ENCODE data around the gene FAM240B.

Gene FAM240B

DNA sequence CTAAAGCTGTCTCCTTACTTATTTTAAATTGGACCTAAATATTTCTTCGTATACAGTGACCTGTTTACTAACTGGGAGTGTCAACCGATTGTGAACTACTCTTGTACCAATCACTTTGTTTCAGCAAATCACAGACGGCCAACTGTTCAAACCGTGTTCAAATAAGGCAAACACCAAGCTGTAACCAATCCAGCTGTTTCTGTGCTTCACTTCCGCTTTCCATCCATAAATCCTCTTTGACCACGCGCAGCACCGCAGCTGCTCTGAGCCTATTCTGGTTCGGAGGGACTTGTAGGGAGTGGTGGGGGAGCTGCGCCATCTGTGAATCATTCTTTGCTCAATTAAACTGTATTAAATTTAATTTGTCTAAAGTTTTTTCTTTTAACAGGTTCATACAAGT, 4.8 kb upstream of the FAM240B start:
- H3K4me3 ChIP-seq (ENCODE audit: low read depth, low read length, poor library complexity, severe bottlenecking) = no peak overlapping the region
- H3K4me1 ChIP-seq (ENCODE audit: insufficient read depth, low read length, severe bottlenecking) = no peaks in the 10 kb centered on the region
- no peaks in the 10 kb centered on the region for H3K9me2 ChIP-seq (ENCODE audit: low read depth, low read length)
- no peak overlapping the region for H2AFZ ChIP-seq (ENCODE audit: low read length)
- TF ChIP-seq, protein P1, sequence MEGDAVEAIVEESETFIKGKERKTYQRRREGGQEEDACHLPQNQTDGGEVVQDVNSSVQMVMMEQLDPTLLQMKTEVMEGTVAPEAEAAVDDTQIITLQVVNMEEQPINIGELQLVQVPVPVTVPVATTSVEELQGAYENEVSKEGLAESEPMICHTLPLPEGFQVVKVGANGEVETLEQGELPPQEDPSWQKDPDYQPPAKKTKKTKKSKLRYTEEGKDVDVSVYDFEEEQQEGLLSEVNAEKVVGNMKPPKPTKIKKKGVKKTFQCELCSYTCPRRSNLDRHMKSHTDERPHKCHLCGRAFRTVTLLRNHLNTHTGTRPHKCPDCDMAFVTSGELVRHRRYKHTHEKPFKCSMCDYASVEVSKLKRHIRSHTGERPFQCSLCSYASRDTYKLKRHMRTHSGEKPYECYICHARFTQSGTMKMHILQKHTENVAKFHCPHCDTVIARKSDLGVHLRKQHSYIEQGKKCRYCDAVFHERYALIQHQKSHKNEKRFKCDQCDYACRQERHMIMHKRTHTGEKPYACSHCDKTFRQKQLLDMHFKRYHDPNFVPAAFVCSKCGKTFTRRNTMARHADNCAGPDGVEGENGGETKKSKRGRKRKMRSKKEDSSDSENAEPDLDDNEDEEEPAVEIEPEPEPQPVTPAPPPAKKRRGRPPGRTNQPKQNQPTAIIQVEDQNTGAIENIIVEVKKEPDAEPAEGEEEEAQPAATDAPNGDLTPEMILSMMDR (IDR thresholded peaks at IDR 0.05; ENCODE audit: low read length) = no peak
- no peak for TF ChIP-seq EZH2 (IDR thresholded peaks at IDR 0.05; ENCODE audit: borderline replicate concordance, low read length)
- no peak overlapping the region for H3K27ac ChIP-seq (ENCODE audit: low read depth, low read length, poor library complexity, severe bottlenecking)
- no peaks in the 10 kb centered on the region for H3K9me3 ChIP-seq (ENCODE audit: low read length)
- no peak overlapping the region for H3K9ac ChIP-seq (ENCODE audit: low read length)
- H4K20me1 ChIP-seq (ENCODE audit: insufficient read depth, low read length) = no peaks in the 10 kb centered on the region
- H3K79me2 ChIP-seq (ENCODE audit: insufficient read depth, low read length) = no peaks in the 10 kb centered on the region
- no peak overlapping the region for H3K4me2 ChIP-seq (ENCODE audit: low read length)
- no peaks in the 10 kb centered on the region for H3K27me3 ChIP-seq (ENCODE audit: insufficient read depth, low read length)
- H3F3A ChIP-seq (ENCODE audit: insufficient read depth, low read length) = no peaks in the 10 kb centered on the region
- H3K36me3 ChIP-seq (ENCODE audit: insufficient read depth, low read length) = no peaks in the 10 kb centered on the region

DNA sequence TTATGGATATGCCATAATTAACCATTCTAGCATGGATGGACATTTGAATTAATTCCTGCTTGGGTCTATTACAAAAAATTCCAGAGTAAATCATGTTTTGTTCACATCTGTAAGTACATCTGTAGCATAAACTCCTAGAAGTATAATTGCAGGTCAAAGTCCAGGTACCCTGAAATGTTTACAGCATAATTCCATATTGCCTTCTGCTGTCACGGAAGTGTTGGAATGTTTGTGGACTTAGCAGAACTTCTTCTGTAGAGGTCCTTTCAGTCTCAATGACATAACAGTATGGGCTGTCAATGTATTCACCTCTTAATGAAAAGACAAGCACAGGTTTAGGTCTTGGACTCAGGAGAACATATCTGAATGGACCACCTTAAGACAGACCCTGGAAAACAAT, 1.8 kb downstream of the FAM240B start:
- H4K20me1 ChIP-seq (ENCODE audit: insufficient read depth, low read length) = no peaks in the 10 kb centered on the region
- H3K9me2 ChIP-seq (ENCODE audit: low read depth, low read length) = no peaks in the 10 kb centered on the region
- no peaks in the 10 kb centered on the region for H3K27me3 ChIP-seq (ENCODE audit: insufficient read depth, low read length)
- no peaks in the 10 kb centered on the region for H3K4me1 ChIP-seq (ENCODE audit: insufficient read depth, low read length, severe bottlenecking)
- H3F3A ChIP-seq (ENCODE audit: insufficient read depth, low read length) = no peaks in the 10 kb centered on the region
- H3K79me2 ChIP-seq (ENCODE audit: insufficient read depth, low read length) = no peaks in the 10 kb centered on the region
- H3K27ac ChIP-seq (ENCODE audit: low read depth, low read length, poor library complexity, severe bottlenecking) = no peak overlapping the region
- H3K36me3 ChIP-seq (ENCODE audit: insufficient read depth, low read length) = no peaks in the 10 kb centered on the region
- no peak for TF ChIP-seq EZH2 (IDR thresholded peaks at IDR 0.05; ENCODE audit: borderline replicate concordance, low read length)
- TF ChIP-seq, protein P1 (IDR thresholded peaks at IDR 0.05; ENCODE audit: low read length) = no peak
- H3K9me3 ChIP-seq (ENCODE audit: low read length) = no peaks in the 10 kb centered on the region
- no peak overlapping the region for H3K4me2 ChIP-seq (ENCODE audit: low read length)
- H3K9ac ChIP-seq (ENCODE audit: low read length) = no peak overlapping the region
- H2AFZ ChIP-seq (ENCODE audit: low read length) = no peak overlapping the region
- H3K4me3 ChIP-seq (ENCODE audit: low read depth, low read length, poor library complexity, severe bottlenecking) = no peak overlapping the region

DNA sequence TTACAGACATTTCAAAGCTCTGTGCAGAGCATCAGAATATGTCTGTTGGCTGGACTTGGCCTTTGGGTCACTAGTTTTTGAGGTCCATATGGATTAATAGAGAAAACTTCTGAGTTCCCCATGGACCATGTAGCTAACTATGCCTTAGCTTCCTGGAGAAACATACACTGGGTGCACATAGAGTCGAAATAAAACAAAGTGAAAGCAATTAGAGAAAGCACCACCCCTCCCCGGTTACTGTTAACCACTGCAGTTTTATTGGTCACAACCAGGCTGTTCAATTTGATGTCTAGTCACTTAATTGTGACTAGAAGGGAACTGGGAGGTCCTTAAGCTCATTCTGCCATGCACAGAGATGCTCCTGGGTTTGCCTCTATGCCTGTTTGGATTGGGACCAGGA, 4.2 kb downstream of the FAM240B start:
- Histone ChIP-seq H3F3A (ENCODE audit: insufficient read depth, low read length) (no peaks in the 10 kb centered on the region), H3K79me2 (ENCODE audit: insufficient read depth, low read length) (no peaks in the 10 kb centered on the region), H3K9me2 (ENCODE audit: low read depth, low read length) (no peaks in the 10 kb centered on the region), H3K9ac (ENCODE audit: low read length) (no peak overlapping the region), H3K4me3 (ENCODE audit: low read depth, low read length, poor library complexity, severe bottlenecking) (no peak overlapping the region), H3K36me3 (ENCODE audit: insufficient read depth, low read length) (no peaks in the 10 kb centered on the region), H3K4me2 (ENCODE audit: low read length) (no peak overlapping the region), H2AFZ (ENCODE audit: low read length) (no peak overlapping the region), H3K9me3 (ENCODE audit: low read length) (no peaks in the 10 kb centered on the region), H3K27me3 (ENCODE audit: insufficient read depth, low read length) (no peaks in the 10 kb centered on the region), H4K20me1 (ENCODE audit: insufficient read depth, low read length) (no peaks in the 10 kb centered on the region), H3K4me1 (ENCODE audit: insufficient read depth, low read length, severe bottlenecking) (no peaks in the 10 kb centered on the region), H3K27ac (ENCODE audit: low read depth, low read length, poor library complexity, severe bottlenecking) (no peak overlapping the region)
- TF ChIP-seq EZH2 (IDR thresholded peaks at IDR 0.05; ENCODE audit: borderline replicate concordance, low read length) = no peak
- TF ChIP-seq, protein P1 (IDR thresholded peaks at IDR 0.05; ENCODE audit: low read length) = no peak

All from OCI-LY1 (cell line).